ENCODE data around the gene EXOC4. TPM values are rescaled to one million over a fixed set of nuclear protein-coding genes. Genes with fewer than 3 reads are reported as not detected.

EXOC4 gene
- total RNA-seq, 4 donors from 2014 or later, result 82.4 to 204 (median 128) TPM

DNA sequence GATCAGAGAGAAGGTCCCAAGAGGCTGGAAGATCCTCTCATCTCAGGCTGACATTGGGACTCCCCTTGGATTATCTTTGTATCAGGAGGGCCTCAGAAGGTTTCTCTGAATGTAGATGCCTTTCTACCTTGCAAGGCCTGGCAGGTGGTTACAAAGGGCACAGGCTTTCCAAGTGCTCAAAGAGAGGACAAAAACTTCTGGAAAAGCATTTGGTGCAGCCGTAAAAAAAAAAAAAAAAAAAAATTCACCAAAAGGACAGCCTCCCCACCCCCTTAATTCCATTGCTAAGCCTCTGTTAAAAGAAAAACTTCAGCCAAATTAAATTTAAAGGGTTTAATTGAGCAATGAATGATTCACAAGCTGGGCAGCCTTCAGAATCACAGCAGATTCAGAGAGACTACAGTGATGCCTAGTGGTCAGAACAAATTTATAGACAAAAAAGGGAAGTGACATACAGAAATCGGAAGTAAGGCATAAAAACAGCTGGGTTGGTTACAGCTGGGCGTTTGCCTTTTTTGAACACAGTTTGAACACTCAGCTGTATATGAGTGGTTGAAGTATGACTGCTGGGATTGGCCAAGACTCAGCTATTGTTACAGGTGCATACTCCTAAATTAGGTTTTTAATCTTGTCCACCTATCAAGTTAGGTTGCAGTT, 831.7 kb downstream of the EXOC4 start:
- Histone ChIP-seq H3K27me3 (no peaks in the 10 kb centered on the region), H3K27ac (no peak overlapping the region), H3K36me3 (no peaks in the 10 kb centered on the region), H3K4me1 (no peaks in the 10 kb centered on the region), H3K4me3 (no peak overlapping the region), H3K9me3 (peaks cover 11 to 12% of the 10 kb centered on the region in 2 donors)
- TF ChIP-seq POLR2AphosphoS5 (IDR thresholded peaks at IDR 0.05) (no peak), EP300 (IDR thresholded peaks at IDR 0.05; ENCODE audit: low read depth) (no peak), POLR2A (IDR thresholded peaks at IDR 0.05) (no peak)
- TF ChIP-seq, protein P1, sequence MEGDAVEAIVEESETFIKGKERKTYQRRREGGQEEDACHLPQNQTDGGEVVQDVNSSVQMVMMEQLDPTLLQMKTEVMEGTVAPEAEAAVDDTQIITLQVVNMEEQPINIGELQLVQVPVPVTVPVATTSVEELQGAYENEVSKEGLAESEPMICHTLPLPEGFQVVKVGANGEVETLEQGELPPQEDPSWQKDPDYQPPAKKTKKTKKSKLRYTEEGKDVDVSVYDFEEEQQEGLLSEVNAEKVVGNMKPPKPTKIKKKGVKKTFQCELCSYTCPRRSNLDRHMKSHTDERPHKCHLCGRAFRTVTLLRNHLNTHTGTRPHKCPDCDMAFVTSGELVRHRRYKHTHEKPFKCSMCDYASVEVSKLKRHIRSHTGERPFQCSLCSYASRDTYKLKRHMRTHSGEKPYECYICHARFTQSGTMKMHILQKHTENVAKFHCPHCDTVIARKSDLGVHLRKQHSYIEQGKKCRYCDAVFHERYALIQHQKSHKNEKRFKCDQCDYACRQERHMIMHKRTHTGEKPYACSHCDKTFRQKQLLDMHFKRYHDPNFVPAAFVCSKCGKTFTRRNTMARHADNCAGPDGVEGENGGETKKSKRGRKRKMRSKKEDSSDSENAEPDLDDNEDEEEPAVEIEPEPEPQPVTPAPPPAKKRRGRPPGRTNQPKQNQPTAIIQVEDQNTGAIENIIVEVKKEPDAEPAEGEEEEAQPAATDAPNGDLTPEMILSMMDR (IDR thresholded peaks at IDR 0.05), result no peak
- in situ Hi-C loops (cut with MboI; ENCODE audit: low pct_ligation_motif_present in 1 of 4, low pct_unique_long_range_greater_than_20kb in 1 of 4, low sequenced_read_pairs in 3 of 4) (no loop called here), intact Hi-C loops (cut with DNase I; ENCODE audit: low total_unique reads) (no loop called here)
- 59 to 71% methylated on average over 3 of the region's 3 CpGs for WGBS, 2 donors (ENCODE audit: low coverage in 1 of 2)
- DNase-seq, result no peak

DNA sequence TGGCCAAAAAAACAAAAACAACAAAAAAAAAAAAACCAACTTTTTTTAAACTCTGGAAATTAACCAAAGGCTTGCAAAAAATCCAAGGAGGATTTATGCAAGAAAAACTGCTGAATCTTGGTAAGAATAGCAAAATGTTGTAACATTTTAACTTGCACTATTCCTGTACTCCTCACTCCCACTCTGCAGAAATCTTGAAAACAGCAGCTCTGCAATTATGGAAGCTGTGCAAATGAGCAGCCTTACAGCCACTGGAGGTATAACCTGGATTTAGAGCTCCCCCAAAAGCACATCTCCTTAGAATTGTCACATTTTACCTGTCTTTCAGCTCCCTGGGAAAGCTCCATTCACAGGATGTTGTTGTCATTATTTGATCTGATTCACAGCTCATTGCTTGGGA, 832.4 kb downstream of the EXOC4 start:
- no peak overlapping the region for H3K27ac ChIP-seq
- DNase-seq, result no peak
- no peak overlapping the region for H3K4me3 ChIP-seq
- H3K27me3 ChIP-seq, result no peaks in the 10 kb centered on the region
- in situ Hi-C loops (cut with MboI; ENCODE audit: low pct_ligation_motif_present in 1 of 4, low pct_unique_long_range_greater_than_20kb in 1 of 4, low sequenced_read_pairs in 3 of 4) (no loop called here), intact Hi-C loops (cut with DNase I; ENCODE audit: low total_unique reads) (no loop called here)
- no peaks in the 10 kb centered on the region for H3K4me1 ChIP-seq
- TF ChIP-seq, protein P1 (IDR thresholded peaks at IDR 0.05), result no peak
- TF ChIP-seq POLR2A (IDR thresholded peaks at IDR 0.05) (no peak), POLR2AphosphoS5 (IDR thresholded peaks at IDR 0.05) (no peak), EP300 (IDR thresholded peaks at IDR 0.05; ENCODE audit: low read depth) (no peak)
- no peaks in the 10 kb centered on the region for H3K36me3 ChIP-seq
- peaks cover 11 to 13% of the 10 kb centered on the region in 2 donors for H3K9me3 ChIP-seq

DNA sequence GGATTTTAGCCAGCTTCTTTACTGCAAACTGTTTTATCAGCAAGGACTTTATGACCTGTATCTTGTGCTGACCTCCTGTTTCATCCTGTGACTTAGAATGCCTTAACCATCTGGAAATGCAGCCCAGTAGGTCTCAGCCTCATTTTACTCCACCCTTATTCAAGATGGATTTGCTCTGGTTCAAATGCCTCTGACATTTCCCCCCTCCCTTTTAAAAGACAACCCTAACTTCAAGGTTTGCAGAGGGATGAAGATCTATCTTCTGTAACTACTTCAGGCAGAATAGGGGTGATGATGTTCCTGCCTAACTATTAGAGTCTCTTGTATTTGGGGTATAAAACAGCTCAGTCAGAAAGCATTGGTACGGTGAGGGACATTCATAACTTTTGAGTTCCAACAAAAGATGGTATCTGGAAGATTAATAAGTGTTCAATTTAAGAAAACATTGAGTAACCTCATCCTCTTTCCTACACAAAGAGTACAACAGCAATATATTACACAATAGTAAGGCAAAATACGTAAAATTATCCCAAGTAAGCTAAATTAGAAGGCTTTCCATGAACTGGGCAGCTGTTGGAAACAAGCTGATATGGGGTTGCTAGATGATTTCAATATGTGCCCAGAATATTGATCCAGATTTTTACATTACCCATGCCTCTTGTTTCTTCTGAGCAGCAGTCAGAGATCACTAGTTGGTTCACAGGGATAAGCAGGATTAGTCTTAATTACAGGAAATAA, 834.3 kb downstream of the EXOC4 start:
- H3K9me3 ChIP-seq, result peaks cover 11 to 19% of the 10 kb centered on the region in 2 donors
- 88 to 89% methylated on average over 2 of the region's 2 CpGs for WGBS, 2 donors (ENCODE audit: low coverage in 1 of 2)
- no peak overlapping the region for H3K4me3 ChIP-seq
- no peaks in the 10 kb centered on the region for H3K36me3 ChIP-seq
- no peaks in the 10 kb centered on the region for H3K4me1 ChIP-seq
- in situ Hi-C loops (cut with MboI; ENCODE audit: low pct_ligation_motif_present in 1 of 4, low pct_unique_long_range_greater_than_20kb in 1 of 4, low sequenced_read_pairs in 3 of 4), result no loop called here
- intact Hi-C loops (cut with DNase I; ENCODE audit: low total_unique reads), result no loop called here
- DNase-seq, result no peak
- no peak overlapping the region for H3K27ac ChIP-seq
- no peaks in the 10 kb centered on the region for H3K27me3 ChIP-seq
- TF ChIP-seq, protein P1 (IDR thresholded peaks at IDR 0.05), result no peak
- TF ChIP-seq POLR2A (IDR thresholded peaks at IDR 0.05), result no peak

DNA sequence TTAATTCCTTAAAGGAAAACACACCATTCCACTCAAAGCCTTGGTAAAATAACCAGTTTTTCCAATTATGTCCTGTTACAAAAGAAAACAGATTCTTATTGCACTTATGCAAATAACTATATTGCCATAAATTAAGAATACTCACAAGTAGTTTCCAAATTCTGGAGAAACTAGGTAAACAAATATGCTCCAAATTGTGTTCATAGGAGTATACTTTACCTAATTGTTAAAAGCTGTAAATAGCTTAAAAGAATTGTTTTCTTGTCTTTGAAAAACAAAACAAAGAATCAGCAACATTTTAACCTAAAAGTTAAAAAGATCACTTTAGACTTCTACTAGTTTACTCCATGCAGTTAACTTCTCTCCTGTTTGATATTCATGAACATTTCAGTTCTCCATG, 835.3 kb downstream of the EXOC4 start:
- TF ChIP-seq EP300 (IDR thresholded peaks at IDR 0.05; ENCODE audit: low read depth) (no peak), POLR2AphosphoS5 (IDR thresholded peaks at IDR 0.05) (no peak), POLR2A (IDR thresholded peaks at IDR 0.05) (no peak)
- TF ChIP-seq, protein P1 (IDR thresholded peaks at IDR 0.05), result no peak
- H3K4me1 ChIP-seq, result no peaks in the 10 kb centered on the region
- in situ Hi-C loops (cut with MboI; ENCODE audit: low pct_ligation_motif_present in 1 of 4, low pct_unique_long_range_greater_than_20kb in 1 of 4, low sequenced_read_pairs in 3 of 4) (no loop called here), intact Hi-C loops (cut with DNase I; ENCODE audit: low total_unique reads) (no loop called here)
- H3K36me3 ChIP-seq, result no peaks in the 10 kb centered on the region
- H3K4me3 ChIP-seq, result no peak overlapping the region
- H3K27me3 ChIP-seq, result no peaks in the 10 kb centered on the region
- H3K9me3 ChIP-seq, result peaks cover 11 to 19% of the 10 kb centered on the region in 2 donors
- DNase-seq, result no peak
- no peak overlapping the region for H3K27ac ChIP-seq

Data from transverse colon (tissue), 4 donors.